Ecto neural progenitor cell (in vitro differentiated cells): ENCODE measurements around the gene MEF2B.

Source experiments
- DNase-seq: peaks from one replicate; pipeline ENCODE4 v3.0.0-alpha.2; 2018; ENCODE audit warnings: low spot score

Gene MEF2B

DNA sequence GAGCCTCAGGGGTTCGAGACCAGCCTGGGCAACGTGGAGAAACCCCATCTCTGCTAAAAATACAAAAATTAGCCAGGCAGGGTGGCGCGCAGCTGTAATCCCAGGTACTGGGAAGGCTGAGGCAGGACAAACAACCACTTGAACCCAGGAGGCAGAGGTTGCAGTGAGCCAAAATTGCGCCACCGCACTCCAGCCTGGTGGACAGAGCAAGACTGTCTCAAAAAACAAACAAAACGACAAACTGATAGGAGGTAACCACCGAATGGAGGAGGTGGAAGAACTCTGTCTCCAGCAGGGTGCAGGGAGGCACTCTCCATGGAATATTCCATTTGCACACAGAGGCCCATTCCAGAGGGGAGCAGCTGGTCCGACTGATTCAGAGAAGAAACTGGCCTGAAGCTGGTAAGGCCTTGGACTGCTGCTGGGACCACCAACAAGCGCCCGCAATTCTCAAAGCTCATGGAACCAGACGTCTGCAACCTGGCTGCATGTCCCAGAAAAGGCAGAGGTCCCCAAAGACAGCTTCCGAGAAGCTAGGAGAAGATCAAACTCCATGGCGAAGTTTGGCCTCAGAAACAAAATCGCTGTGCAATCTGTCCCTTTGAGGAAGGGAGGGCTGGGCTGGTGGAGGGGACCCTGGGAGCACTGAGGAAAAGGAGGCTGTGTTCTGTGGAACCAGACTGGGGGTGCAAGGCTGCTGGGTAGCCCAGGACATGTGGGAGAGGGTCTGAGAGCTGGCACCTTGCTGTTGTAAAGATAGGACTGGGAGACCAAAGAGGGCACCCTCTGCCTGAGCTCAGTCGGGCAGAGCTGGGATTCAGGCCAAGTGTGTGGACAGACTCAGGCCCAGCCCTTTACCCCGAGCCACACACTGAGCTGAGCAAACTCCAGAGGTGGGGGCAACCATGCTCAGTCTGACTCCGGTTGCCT lies 71.1 kb downstream of the MEF2B start:
- no peak for DNase-seq

DNA sequence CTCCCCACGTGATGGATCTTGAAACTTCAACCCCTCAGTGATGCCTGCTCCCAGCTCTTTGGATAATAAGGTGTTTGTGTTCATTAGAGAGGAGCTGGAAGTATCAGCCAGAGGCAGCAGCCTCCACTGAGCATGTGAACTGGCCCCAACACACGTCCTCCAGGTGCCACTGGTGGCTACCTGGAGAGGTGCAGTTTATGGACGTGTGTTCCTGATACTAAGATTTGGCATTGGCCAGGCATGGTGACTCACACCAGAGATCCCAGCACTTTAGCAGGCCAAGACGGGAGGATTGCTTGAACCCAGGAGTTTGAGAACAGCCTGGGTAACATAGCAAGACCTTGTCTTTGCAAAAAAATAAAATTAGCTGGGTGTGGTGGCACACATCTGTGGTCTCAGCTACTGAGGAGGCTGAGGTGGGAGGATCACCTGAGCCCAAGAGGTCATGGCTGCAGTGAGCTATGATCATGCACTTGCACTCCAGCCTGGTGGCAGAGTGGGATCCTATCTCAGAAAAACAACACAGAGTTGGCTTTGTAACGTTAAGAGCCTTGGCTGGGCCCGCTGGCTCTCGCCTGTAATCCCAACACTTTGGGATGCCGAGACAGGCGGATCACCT lies 71.9 kb downstream of the MEF2B start:
- no peak for DNase-seq

DNA sequence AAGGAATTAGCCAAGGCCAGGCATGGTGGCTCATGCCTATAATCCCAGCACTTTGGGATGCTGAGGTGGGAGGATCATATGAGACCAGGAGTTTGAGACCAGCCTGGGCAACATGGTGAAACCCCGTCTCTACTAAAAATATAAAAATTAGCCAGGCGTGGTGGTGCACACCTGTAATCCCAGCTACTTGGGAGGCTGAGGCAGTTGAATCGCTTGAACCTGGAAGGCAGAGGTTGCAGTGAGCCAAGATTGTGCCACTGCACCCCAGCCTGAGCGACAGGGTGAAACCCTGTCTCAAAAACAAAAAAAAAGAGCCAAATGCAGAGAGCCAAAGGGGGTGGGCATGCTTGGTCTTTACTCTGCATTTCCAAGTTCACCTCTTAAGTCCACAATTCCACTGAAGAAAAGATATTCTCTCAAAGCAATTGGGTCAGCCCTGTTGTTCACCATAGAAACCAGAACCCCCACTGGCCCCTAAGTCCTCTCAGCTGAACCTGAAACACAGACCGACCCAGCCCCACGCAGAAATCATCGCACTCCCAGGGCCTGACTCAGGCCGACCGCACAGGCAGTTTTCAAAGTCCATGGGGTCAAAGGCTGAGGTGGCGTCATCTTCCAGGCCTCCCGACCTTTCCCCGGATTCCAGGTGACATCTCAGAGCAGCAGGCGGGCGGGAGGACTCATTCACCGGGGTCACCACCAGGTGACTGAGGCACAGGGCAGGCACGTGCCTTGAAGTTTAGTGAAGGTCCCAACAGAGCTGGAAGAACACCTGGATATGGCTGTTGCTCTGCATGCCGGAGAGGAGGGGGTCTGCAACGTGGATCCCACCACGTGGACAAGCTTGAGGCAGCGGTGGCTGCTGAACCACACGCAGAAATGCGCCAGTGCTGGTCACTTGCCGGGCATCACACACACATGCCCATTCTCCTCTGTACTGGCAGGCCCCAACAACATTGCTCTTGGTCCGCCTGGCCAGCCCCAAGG lies 73.1 kb downstream of the MEF2B start:
- DNase-seq, result no peak

DNA sequence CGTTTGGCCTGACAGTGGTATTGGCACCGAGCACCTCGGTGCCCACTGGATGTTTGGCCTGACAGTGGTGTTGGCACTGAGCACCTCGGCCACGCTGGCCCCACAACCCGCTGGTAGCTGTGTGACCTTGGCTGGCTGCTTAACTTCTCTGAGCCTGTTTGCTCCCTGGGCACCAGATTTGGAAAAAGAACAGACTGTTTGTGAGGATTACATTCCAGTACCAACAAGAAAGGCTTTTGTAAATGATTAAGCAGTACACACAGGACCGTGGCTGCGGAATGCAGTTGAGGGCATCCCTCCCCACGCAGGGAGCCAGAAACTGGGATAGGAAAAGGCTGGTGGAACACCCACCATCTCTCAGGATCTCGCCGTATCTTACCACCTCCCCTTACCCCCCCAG lies 74.4 kb downstream of the MEF2B start:
- DNase-seq, result no peak
